GM19438 (cell line): Measurements from ENCODE around the gene CDH16.
"Not testable (repeated sequence)": the region's sequence is repeated elsewhere in the genome, so short reads cannot be mapped to it uniquely, and the experiment has no call there.

ENCODE experiments used
- ATAC-seq: cut with Tn5 transposase; IDR thresholded peaks from one replicate; pipeline ENCODE4 v1.9.1; 2021; ENCODE audit warnings: low read depth; ENCODE audit not compliant: unreplicated experiment

Gene CDH16

DNA sequence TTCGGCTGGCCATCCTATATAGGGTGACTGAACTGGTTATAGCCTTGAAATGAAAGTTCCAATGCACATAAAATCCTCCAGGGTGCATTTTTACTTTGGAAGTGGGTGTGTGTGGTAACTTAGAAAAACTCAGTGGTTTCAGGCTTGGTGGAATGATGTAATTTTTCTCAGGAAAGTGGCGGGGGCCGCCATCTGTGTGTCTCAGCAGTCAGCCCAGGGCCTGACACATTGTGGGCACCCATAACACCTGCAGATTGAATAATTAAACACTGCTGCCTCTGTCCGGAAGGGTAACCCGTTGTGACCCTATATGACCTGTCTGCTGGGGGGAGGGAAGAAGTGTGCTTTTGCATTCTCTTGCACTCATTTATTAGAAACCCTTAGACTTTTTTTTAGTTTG is 40.6 kb downstream of the CDH16 start:
- ATAC-seq = no peak

DNA sequence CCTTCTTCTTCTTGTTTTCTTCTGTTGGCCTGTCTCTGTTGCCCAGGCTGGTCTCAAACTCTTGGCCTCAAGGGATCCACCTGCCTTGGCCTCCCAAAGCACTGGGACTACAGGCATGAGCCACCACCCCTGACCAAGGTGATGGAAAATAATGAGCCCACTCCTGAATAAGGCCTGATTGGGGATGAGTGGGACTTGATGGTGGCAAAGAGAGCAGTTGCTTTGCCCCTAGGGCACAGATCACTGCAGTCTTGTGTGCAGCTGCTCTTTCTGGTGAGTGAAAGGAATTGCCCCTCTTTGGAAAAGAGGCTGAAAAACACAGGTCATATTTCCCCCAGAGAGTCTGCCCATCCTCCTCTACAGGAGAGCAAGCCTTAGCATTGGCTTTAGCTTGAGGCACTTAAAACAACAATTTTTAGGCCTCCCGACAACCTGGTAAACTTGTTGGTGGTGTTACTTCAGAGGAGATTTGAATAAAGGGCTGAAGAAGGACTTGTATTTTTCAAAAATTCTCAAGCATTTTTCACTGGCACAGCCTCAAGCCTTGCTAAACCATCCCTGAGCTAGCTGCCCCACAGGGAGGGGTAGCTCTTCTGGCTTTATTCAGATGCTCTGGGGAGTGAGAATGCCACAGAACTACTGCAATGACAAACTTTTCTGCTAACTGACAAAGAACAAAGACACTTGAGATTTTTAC is 44.5 kb downstream of the CDH16 start:
- no peak for ATAC-seq

DNA sequence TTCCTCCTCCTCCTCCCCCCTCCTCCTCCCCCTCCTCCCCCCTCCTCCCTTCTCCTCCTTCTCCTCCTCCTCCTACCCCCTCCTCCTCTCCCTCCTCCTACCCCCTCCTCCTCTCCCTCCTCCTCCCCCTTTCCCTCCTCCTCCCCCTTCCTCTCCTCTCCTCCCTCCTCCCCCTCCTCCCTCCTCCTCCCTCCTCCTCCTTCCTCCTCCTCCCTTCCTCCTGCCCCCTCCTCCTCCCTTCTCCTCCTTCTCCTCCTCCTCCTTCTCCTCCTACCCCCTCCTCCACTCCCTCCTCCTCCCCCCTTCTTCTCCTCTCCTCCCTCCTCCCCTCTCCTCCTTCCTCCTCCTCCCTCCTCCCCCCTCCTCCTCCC is 45.0 kb downstream of the CDH16 start:
- ATAC-seq = no peak

- peak; percentile 79 for ATAC-seq
Measured at GRCh38 chr16:66872943-66873684, 45.6 kb downstream of the CDH16 start.

DNA sequence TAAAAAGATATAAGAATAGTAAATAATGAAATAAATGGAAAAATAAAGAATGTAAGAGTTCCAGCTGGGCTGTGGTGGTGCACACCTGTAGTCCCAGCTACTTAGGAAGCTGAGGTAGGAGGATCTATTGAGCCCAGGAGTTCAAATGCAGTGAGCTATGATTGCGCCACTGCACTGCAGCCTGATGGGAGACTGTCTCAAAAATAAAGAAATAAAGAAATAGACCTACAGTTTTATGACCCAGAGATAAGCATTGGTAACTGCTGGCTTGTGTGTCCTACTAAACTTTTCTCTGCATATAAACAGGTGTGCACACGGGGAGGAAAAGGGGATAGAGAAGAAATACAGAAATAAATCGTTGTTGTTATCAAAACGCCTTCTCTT is 46.1 kb downstream of the CDH16 start:
- ATAC-seq = no peak

- ATAC-seq = no peak
Measured at GRCh38 chr16:66871840-66872239, 46.8 kb downstream of the CDH16 start.

DNA sequence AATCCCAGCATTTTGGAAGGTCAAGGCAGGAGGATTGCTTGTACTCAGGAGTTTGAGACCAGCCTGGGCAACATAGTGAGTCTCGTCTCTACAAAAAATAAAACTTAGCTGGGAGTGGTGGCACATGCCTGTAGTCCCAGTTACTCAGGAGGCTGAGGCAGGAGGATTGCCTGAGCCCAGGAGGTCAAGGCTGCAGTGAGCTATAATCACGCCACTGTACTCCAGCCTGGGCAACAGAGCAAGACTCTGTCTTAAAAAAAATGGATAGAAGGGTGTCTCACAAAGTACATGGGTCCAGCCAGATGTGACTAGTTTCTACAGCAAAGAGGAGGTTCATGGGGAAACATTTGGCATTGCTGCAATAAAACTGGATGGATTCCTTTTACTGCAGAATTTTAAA is 47.3 kb downstream of the CDH16 start:
- ATAC-seq = not testable (repeated sequence)

- no peak for ATAC-seq
Measured at GRCh38 chr16:66869424-66869823, 49.3 kb downstream of the CDH16 start.

GRCh38 chr16:66863707-66864106 is 55.0 kb downstream of the CDH16 start:
- ATAC-seq = no peak

DNA sequence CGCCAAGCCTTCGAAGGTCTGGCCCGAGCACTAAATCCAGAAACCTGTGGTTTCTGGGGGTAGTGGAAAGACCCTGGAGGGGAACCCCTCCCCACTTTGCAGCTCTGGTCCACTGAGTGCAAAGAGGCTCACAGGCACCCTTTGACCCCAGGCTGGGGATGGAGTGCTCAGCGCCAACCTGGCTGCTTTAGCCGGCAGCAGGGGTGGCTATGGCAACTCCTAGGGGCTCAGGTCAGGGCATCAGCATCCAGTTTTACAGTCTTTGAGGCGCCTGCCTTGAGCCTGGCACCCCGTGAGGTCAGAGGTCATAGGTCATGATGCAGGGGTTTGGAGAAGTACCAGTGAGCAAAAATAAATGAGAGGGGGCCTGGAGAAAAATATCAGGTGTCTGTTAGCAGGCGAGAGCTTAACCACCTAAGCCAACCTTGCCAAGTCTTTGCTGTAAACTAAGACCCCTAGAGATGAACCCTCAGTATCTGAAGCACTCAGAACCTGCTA is 56.6 kb downstream of the CDH16 start:
- no peak for ATAC-seq

DNA sequence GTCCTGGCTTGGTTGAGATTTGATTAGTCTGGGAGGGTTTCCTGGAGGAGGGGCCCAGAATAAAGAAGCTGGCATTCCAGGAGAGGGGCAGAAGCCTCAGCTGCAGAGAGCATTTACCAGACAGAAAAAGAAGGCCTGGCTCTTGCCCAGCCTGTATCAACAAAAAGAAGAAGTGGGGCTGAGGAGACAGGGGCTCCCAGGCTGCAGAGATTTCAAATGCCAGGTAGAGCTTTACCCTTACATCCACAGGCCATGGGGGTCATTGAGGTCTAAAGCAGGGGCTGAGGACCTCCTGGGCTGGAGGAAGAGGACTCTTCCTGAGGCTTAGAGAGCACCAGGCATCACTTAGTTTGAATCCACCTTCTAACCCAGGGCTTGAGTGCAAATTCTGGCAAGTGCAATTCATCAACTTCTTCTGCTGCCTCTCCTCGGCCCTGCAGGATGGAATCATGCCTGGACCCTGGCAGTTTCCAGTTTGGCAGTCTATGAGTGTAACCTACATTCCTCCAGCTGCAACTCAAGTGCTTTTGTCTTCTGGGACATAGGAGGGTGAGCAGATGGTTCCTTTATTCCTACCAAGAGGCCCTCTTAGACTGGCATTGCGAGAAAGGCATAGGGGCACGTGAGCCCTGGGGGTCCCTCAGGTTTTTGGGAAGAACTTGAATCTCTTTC is 59.2 kb downstream of the CDH16 start:
- ATAC-seq = no peak

DNA sequence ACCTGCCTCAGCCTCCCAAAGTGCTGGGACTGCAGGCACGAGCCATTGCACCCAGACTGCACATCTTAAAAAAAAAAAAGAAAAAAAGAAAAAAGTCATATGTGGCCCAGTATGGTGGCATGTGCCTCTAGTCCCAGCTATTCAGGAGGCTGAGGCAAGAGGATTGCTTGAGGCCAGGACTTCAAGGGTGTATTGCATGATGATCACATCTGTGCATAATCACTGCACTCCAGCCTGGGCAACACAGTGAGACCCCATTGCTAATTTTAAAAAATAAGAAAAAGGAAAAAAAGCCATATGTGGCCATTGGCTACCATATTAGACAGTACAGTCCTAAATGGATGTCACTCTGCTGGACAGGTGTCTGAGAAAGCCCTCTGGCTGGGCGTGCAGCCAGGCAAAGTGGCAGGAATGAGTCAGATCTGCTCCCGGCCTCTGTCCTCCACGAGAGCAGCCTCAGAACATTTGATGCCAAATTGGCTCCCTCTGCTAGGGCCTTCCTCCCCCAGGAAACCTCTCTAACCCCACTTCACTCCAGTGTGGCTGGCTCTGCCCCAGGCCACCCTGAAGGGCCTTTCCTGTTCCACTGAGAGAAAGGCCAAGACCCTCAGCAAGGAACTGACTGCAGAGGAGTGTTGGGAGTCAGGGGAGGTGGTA is 59.8 kb downstream of the CDH16 start:
- ATAC-seq = peak; percentile 66
